ENCODE data around the gene NFKB1. TPM values are rescaled to one million over a fixed set of nuclear protein-coding genes. Genes with fewer than 3 reads are reported as not detected.
"Not testable (repeated sequence)": the region's sequence is repeated elsewhere in the genome, so short reads cannot be mapped to it uniquely, and the experiment has no call there.

Gene NFKB1
- total and polyA plus RNA-seq, 9 of the 15 experiments (the other 6 are each of a cell fraction or from before 2014, with no cell fraction given) = 2.4 to 14.5 (median 10.3) TPM

DNA sequence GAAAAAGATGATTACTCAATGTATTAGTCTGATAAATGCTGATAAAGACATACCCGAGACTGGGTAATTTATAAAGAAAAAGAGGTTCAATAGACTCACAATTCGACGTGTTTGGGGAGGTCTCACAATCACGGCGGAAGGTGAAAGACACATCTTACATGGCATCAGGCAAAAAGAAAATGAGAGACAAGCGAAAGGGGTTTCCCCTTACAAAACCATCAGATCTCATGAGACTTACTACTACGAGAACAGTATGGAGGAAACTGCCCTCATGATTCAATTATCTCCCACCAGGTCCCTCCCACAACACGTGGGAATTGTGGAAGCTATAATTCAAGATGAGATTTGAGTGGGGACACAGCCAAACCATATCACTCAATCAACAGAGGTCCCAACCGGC is 117.9 kb downstream of the NFKB1 start:
- H2AFZ ChIP-seq (ENCODE audit: low read depth, low read length); H3K9ac ChIP-seq (ENCODE audit: insufficient read depth in 1 of 2, low read depth in 2 of 2, low read length in 2 of 2); H3K4me2 ChIP-seq (ENCODE audit: insufficient read depth, low read length); BruUV-seq (replicated peaks); H3K9me1 ChIP-seq (ENCODE audit: control insufficient read depth, insufficient read depth, low read length); FAIRE-seq; H3K36me3 ChIP-seq (ENCODE audit: control insufficient read depth, insufficient read depth, low read length); H3K79me2 ChIP-seq (ENCODE audit: control insufficient read depth, insufficient read depth, low read length); H4K20me1 ChIP-seq (replicated peaks; ENCODE audit: control insufficient read depth, insufficient read depth, low read length); H3K4me1 ChIP-seq (replicated peaks in 1 of 2; ENCODE audit: control insufficient read depth in 2 of 2, insufficient read depth in 2 of 2, low read length in 2 of 2); H3K27me3 ChIP-seq (ENCODE audit: control insufficient read depth in 2 of 2, insufficient read depth in 2 of 2, low read length in 2 of 2); DNase-seq (ENCODE audit: extremely low read depth in 1 of 4, low spot score in 3 of 4); H3K4me3 ChIP-seq; H3K27ac ChIP-seq (ENCODE audit: extremely low read depth, low read depth, low read length); ATAC-seq; H3K9me3 ChIP-seq (replicated peaks; ENCODE audit: control insufficient read depth, insufficient read depth, low read depth, low read length); POLR2A ChIA-PET: not testable (repeated sequence)
- CTCF ChIA-PET (ENCODE audit: low intra/inter-chr PET ratio) = interaction anchor here (2.2 to 2.7 kb wide), 2 partner anchors 187 to 390 kb away, joined by 8 to 21 read pairs; no protein-coding TSS in a partner anchor
- in situ Hi-C loops (cut with MboI) (loop anchor here (25.0 kb wide), 1 partner anchor 1318 kb away; no protein-coding TSS in a partner anchor), intact Hi-C loops (cut with micrococcal nuclease) (loop anchor here (10.0 kb wide), 1 partner anchor 1274 kb away; the partner anchor contains the start of gene PPP3CA)
- WGBS (ENCODE audit: insufficient coverage, low coverage, missing lambda C conversion rate) = 15% methylated on average over 9 of the region's 9 CpGs

- in situ Hi-C loops (cut with MboI) (loop anchor here (5.0 to 25.0 kb wide), 3 partner anchors 387 to 1317 kb away; no protein-coding TSS in a partner anchor), intact Hi-C loops (cut with micrococcal nuclease) (loop anchor here (1.0 to 10.0 kb wide), 10 partner anchors 171 to 1312 kb away; partner anchors contain the start of genes BDH2, PPP3CA and UBE2D3)
- ATAC-seq = peak; percentile 66
- not testable (repeated sequence) for H3K4me2 ChIP-seq (ENCODE audit: insufficient read depth, low read length); H3K27me3 ChIP-seq (ENCODE audit: control insufficient read depth in 2 of 2, insufficient read depth in 2 of 2, low read length in 2 of 2); H3K9me1 ChIP-seq (ENCODE audit: control insufficient read depth, insufficient read depth, low read length); H3K9ac ChIP-seq (ENCODE audit: insufficient read depth in 1 of 2, low read depth in 2 of 2, low read length in 2 of 2); H3K36me3 ChIP-seq (ENCODE audit: control insufficient read depth, insufficient read depth, low read length); H3K9me3 ChIP-seq (replicated peaks; ENCODE audit: control insufficient read depth, insufficient read depth, low read depth, low read length); H3K4me3 ChIP-seq; H3K79me2 ChIP-seq (ENCODE audit: control insufficient read depth, insufficient read depth, low read length); H3K27ac ChIP-seq (ENCODE audit: extremely low read depth, low read depth, low read length); BruUV-seq (replicated peaks); H3K4me1 ChIP-seq (replicated peaks in 1 of 2; ENCODE audit: control insufficient read depth in 2 of 2, insufficient read depth in 2 of 2, low read length in 2 of 2); H4K20me1 ChIP-seq (replicated peaks; ENCODE audit: control insufficient read depth, insufficient read depth, low read length)
- peak overlapping the region; percentile 20 for H2AFZ ChIP-seq (ENCODE audit: low read depth, low read length)
- ChIA-PET CTCF (ENCODE audit: low intra/inter-chr PET ratio) (interaction anchor here (1.3 to 2.7 kb wide), 5 partner anchors 188 to 479 kb away, joined by 3 to 21 read pairs (median 8); partner anchors contain the start of gene BDH2), POLR2A (interaction anchor here (0.8 to 1.4 kb wide), 3 partner anchors 8 to 249 kb away, joined by 3 to 4 read pairs (median 4); partner anchors contain the start of genes CISD2 and UBE2D3)
- WGBS (ENCODE audit: insufficient coverage, low coverage, missing lambda C conversion rate) = 0% methylated on average over 4 of the region's 4 CpGs
- FAIRE-seq = peak; percentile 79
- peak; percentile 20 to 45 (median 25) for DNase-seq (ENCODE audit: extremely low read depth in 1 of 4, low spot score in 3 of 4)
Measured at GRCh38 chr4:102619776-102620631, 118.8 kb downstream of the NFKB1 start.

Measured in K562 (cell line).